GM21423 (cell line): Measurements from ENCODE around the gene BPIFB6.
"Not testable (repeated sequence)": the region's sequence is repeated elsewhere in the genome, so short reads cannot be mapped to it uniquely, and the experiment has no call there.

Experiments used
- ATAC-seq: cut with Tn5 transposase; IDR thresholded peaks from one replicate; pipeline ENCODE4 v1.9.1; 2021; ENCODE audit warnings: mild to moderate bottlenecking, moderate library complexity; ENCODE audit not compliant: unreplicated experiment

Gene BPIFB6

GRCh38 chr20:33027769-33028751 is 3.4 kb upstream of the BPIFB6 start:
- no peak for ATAC-seq

GRCh38 chr20:33028875-33029274 is 2.6 kb upstream of the BPIFB6 start:
- ATAC-seq: no peak

GRCh38 chr20:33030076-33030475 is 1.4 kb upstream of the BPIFB6 start:
- no peak for ATAC-seq

- no peak for ATAC-seq
Observed at GRCh38 chr20:33030569-33030968, 879 bp upstream of the BPIFB6 start.

- no peak for ATAC-seq
Observed at GRCh38 chr20:33032555-33032954, 1.1 kb downstream of the BPIFB6 start.

GRCh38 chr20:33033381-33033780 is 1.9 kb downstream of the BPIFB6 start:
- no peak for ATAC-seq

GRCh38 chr20:33034115-33034514 is 2.7 kb downstream of the BPIFB6 start:
- ATAC-seq: no peak

- ATAC-seq: no peak
Observed at GRCh38 chr20:33034901-33035492, 3.5 kb downstream of the BPIFB6 start.

- ATAC-seq: no peak
Observed at GRCh38 chr20:33037456-33037855, 6.0 kb downstream of the BPIFB6 start.

- ATAC-seq: no peak
Observed at GRCh38 chr20:33038243-33038642, 6.8 kb downstream of the BPIFB6 start.

GRCh38 chr20:33042430-33042829 is 11.0 kb downstream of the BPIFB6 start:
- no peak for ATAC-seq

GRCh38 chr20:33042983-33043730 is 11.7 kb downstream of the BPIFB6 start:
- no peak for ATAC-seq

GRCh38 chr20:33043731-33044181 is 12.3 kb downstream of the BPIFB6 start:
- ATAC-seq: no peak

GRCh38 chr20:33045129-33045721 is 13.8 kb downstream of the BPIFB6 start:
- not testable (repeated sequence) for ATAC-seq

- no peak for ATAC-seq
Observed at GRCh38 chr20:33046412-33046811, 15.0 kb downstream of the BPIFB6 start.

- no peak for ATAC-seq
Observed at GRCh38 chr20:33051333-33051732, 19.9 kb downstream of the BPIFB6 start.

- ATAC-seq: no peak
Observed at GRCh38 chr20:33053291-33054106, 22.1 kb downstream of the BPIFB6 start, which contains the start of gene BPIFB3. Gene BPIFB3 (plus strand): TSS chr20:33053903. CDS start chr20:33055436, 1,533 bp downstream.

GRCh38 chr20:33054381-33054780 is 22.9 kb downstream of the BPIFB6 start:
- no peak for ATAC-seq

- ATAC-seq: no peak
Observed at GRCh38 chr20:33054791-33055190, 23.3 kb downstream of the BPIFB6 start.

GRCh38 chr20:33059136-33059535 is 27.7 kb downstream of the BPIFB6 start:
- no peak for ATAC-seq
